OCI-LY1 (cell line): Measurements from ENCODE around the gene TMEM161B.

Source experiments
- H2AFZ ChIP-seq: fragments of 200-600 bp; sonication (generic), shearing (Covaris generic); 2 replicates; pipeline ENCODE4 v1.6.0; 2014; ENCODE audit warnings: antibody characterized with exemption, mild to moderate bottlenecking, low read length
- H3F3A ChIP-seq: fragments of 200-600 bp; sonication (generic), shearing (Covaris generic); 2 replicates; pipeline ENCODE4 v1.6.0; 2014; ENCODE audit warnings: mild to moderate bottlenecking, antibody characterized with exemption, low read length, moderate library complexity; ENCODE audit not compliant: insufficient read depth
- H3K27ac ChIP-seq: fragments of 200-600 bp; sonication (generic); 2 replicates; pipeline ENCODE4 v1.5.1; 2014; ENCODE audit warnings: low read length, mixed run types, mild to moderate bottlenecking, low read depth; ENCODE audit not compliant: poor library complexity, severe bottlenecking
- H3K27me3 ChIP-seq: fragments of 200-600 bp; sonication (generic); 2 replicates; pipeline ENCODE4 v1.6.0; 2014; ENCODE audit warnings: antibody characterized with exemption, mild to moderate bottlenecking, low read length, moderate library complexity; ENCODE audit not compliant: insufficient read depth
- H3K36me3 ChIP-seq: fragments of 200-600 bp; sonication (generic); 2 replicates; pipeline ENCODE4 v1.6.1; 2014; ENCODE audit warnings: mild to moderate bottlenecking, antibody characterized with exemption, low read length, moderate library complexity, mixed read lengths; ENCODE audit not compliant: insufficient read depth
- H3K4me1 ChIP-seq: fragments of 200-600 bp; sonication (generic); 2 replicates; pipeline ENCODE4 v1.5.1; 2014; ENCODE audit warnings: mild to moderate bottlenecking, low read length, moderate library complexity; ENCODE audit not compliant: insufficient read depth, severe bottlenecking
- H3K4me2 ChIP-seq: fragments of 200-600 bp; sonication (generic), shearing (Covaris generic); 2 replicates; pipeline ENCODE4 v1.6.1; 2014; ENCODE audit warnings: low read length
- H3K4me3 ChIP-seq: fragments of 200-600 bp; sonication (generic); 2 replicates; pipeline ENCODE4 v1.5.1; 2014; ENCODE audit warnings: low read length, low read depth, mild to moderate bottlenecking, mixed read lengths; ENCODE audit not compliant: poor library complexity, severe bottlenecking
- H3K79me2 ChIP-seq: fragments of 200-600 bp; shearing (Covaris generic); 2 replicates; pipeline ENCODE4 v1.6.1; 2016; ENCODE audit warnings: mixed run types, low read length, mixed read lengths; ENCODE audit not compliant: insufficient read depth
- H3K9ac ChIP-seq: fragments of 200-600 bp; sonication (generic), shearing (Covaris generic); 2 replicates; pipeline ENCODE4 v1.6.1; 2014; ENCODE audit warnings: mild to moderate bottlenecking, low read length, mixed read lengths
- H3K9me2 ChIP-seq: fragments of 200-600 bp; sonication (generic), shearing (Covaris generic); 2 replicates; pipeline ENCODE4 v1.6.1; 2014; ENCODE audit warnings: low read depth, mild to moderate bottlenecking, low read length, mixed read lengths
- H3K9me3 ChIP-seq: fragments of 200-600 bp; shearing (Covaris generic); 2 replicates; pipeline ENCODE4 v1.6.1; 2014; ENCODE audit warnings: low read length, mixed read lengths
- H4K20me1 ChIP-seq: fragments of 200-600 bp; sonication (generic), shearing (Covaris generic); 2 replicates; pipeline ENCODE4 v1.6.0; 2016; ENCODE audit warnings: mild to moderate bottlenecking, low read length; ENCODE audit not compliant: insufficient read depth
- EZH2 ChIP-seq: fragments of 200-600 bp; sonication (generic), shearing (Covaris generic); IDR thresholded peaks from 2 replicates; pipeline ENCODE4 v1.8.0; 2017; ENCODE audit warnings: borderline replicate concordance, mixed run types, mild to moderate bottlenecking, antibody characterized with exemption, low read length, moderate library complexity, mixed read lengths
- TF ChIP-seq, protein P1 (sequence below): fragments of 200-600 bp; sonication (generic), shearing (Covaris generic); IDR thresholded peaks from 2 replicates; pipeline ENCODE4 v1.5.1; 2017; ENCODE audit warnings: mild to moderate bottlenecking, antibody characterized with exemption, low read length, moderate library complexity, mixed read lengths

The TMEM161B gene

GRCh38 chr5:88236866-88237642 is 31.6 kb downstream of the TMEM161B start:
- no peak overlapping the region for H2AFZ ChIP-seq
- H4K20me1 ChIP-seq, result no peaks in the 10 kb centered on the region
- H3K4me3 ChIP-seq, result no peak overlapping the region
- no peak overlapping the region for H3K27ac ChIP-seq
- H3K36me3 ChIP-seq, result peaks cover 18% of the 10 kb centered on the region
- H3K4me2 ChIP-seq, result no peak overlapping the region
- H3K4me1 ChIP-seq, result no peaks in the 10 kb centered on the region
- peaks cover 5% of the 10 kb centered on the region for H3K79me2 ChIP-seq
- no peaks in the 10 kb centered on the region for H3F3A ChIP-seq
- no peaks in the 10 kb centered on the region for H3K9me2 ChIP-seq
- no peaks in the 10 kb centered on the region for H3K9me3 ChIP-seq
- H3K27me3 ChIP-seq, result no peaks in the 10 kb centered on the region
- H3K9ac ChIP-seq, result no peak overlapping the region
- TF ChIP-seq, protein P1, sequence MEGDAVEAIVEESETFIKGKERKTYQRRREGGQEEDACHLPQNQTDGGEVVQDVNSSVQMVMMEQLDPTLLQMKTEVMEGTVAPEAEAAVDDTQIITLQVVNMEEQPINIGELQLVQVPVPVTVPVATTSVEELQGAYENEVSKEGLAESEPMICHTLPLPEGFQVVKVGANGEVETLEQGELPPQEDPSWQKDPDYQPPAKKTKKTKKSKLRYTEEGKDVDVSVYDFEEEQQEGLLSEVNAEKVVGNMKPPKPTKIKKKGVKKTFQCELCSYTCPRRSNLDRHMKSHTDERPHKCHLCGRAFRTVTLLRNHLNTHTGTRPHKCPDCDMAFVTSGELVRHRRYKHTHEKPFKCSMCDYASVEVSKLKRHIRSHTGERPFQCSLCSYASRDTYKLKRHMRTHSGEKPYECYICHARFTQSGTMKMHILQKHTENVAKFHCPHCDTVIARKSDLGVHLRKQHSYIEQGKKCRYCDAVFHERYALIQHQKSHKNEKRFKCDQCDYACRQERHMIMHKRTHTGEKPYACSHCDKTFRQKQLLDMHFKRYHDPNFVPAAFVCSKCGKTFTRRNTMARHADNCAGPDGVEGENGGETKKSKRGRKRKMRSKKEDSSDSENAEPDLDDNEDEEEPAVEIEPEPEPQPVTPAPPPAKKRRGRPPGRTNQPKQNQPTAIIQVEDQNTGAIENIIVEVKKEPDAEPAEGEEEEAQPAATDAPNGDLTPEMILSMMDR, result no peak
- no peak for TF ChIP-seq EZH2

GRCh38 chr5:88235828-88236227 is 32.8 kb downstream of the TMEM161B start:
- Histone ChIP-seq H3K4me2 (no peak overlapping the region), H3K36me3 (peaks cover 18% of the 10 kb centered on the region), H3K27ac (no peak overlapping the region), H3K27me3 (no peaks in the 10 kb centered on the region), H3K9me3 (no peaks in the 10 kb centered on the region), H3K9me2 (no peaks in the 10 kb centered on the region), H2AFZ (no peak overlapping the region), H3K9ac (no peak overlapping the region), H3K4me1 (no peaks in the 10 kb centered on the region), H3K4me3 (no peak overlapping the region), H4K20me1 (no peaks in the 10 kb centered on the region), H3F3A (no peaks in the 10 kb centered on the region), H3K79me2 (no peaks in the 10 kb centered on the region; the same call in 1 of the 2 replicates)
- TF ChIP-seq, protein P1, result no peak
- no peak for TF ChIP-seq EZH2

GRCh38 chr5:88235346-88235745 is 33.3 kb downstream of the TMEM161B start:
- Histone ChIP-seq H3K4me3 (no peak overlapping the region), H3K9me3 (no peaks in the 10 kb centered on the region), H3K9me2 (no peaks in the 10 kb centered on the region), H3F3A (no peaks in the 10 kb centered on the region), H3K36me3 (peaks cover 14% of the 10 kb centered on the region), H3K9ac (no peak overlapping the region), H3K27ac (no peak overlapping the region), H3K79me2 (no peaks in the 10 kb centered on the region; the same call in 1 of the 2 replicates), H2AFZ (no peak overlapping the region), H3K4me1 (no peaks in the 10 kb centered on the region), H4K20me1 (no peaks in the 10 kb centered on the region), H3K27me3 (no peaks in the 10 kb centered on the region), H3K4me2 (no peak overlapping the region)
- no peak for TF ChIP-seq EZH2
- TF ChIP-seq, protein P1, result no peak
